Fibroblast of villous mesenchyme (primary cell): ENCODE measurements around the gene AKR1C1. TPM values are rescaled to one million over a fixed set of nuclear protein-coding genes. Genes with fewer than 3 reads are reported as not detected.
"Not testable (repeated sequence)": the region's sequence is repeated elsewhere in the genome, so short reads cannot be mapped to it uniquely, and the experiment has no call there.

Source experiments
- DNase-seq: peaks from one replicate; pipeline ENCODE4 v3.0.0-alpha.2; 2010; ENCODE audit warnings: low read depth
- H3K4me3 ChIP-seq: 2 replicates; pipeline ENCODE4 v1.5.1; 2011; ENCODE audit warnings: low read depth, mild to moderate bottlenecking, low read length
- total RNA-seq: library from RNA; depleted of rRNA; stranded (reverse); fragments of >200 nt; gene quantifications from 2 replicates; pipeline ENCODE4 v1.2.3, GENCODE V29; 2012
- TF ChIP-seq, protein P1 (sequence below): IDR thresholded peaks from 2 replicates; pipeline ENCODE4 v1.5.1; 2012; ENCODE audit warnings: low read depth, mild to moderate bottlenecking, low read length; ENCODE audit not compliant: insufficient read depth

The AKR1C1 gene
- total RNA-seq, 1 donor = 6.0 TPM

GRCh38 chr10:5010043-5010442, 46.8 kb downstream of the AKR1C1 start:
- DNase-seq, H3K4me3 ChIP-seq: not testable (repeated sequence)

DNA sequence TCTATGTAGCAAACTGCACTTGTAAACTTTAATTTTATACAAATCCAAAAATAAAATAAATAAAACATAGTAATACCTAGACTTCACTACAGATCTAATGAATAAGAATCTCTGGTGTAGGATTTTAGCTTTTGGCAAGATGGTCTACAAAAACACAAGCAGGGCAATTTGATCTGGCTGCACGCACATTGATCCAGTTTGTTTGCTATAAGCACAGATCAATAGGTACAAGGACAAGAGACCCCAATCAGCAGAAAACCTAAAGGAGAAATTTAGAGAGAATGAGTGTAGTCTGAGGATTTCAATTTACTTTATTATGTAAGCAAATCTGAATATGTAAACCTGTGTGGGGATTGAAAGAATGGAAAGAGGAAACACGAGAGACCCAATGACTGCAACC, 48.2 kb downstream of the AKR1C1 start:
- not testable (repeated sequence) for H3K4me3 ChIP-seq

DNA sequence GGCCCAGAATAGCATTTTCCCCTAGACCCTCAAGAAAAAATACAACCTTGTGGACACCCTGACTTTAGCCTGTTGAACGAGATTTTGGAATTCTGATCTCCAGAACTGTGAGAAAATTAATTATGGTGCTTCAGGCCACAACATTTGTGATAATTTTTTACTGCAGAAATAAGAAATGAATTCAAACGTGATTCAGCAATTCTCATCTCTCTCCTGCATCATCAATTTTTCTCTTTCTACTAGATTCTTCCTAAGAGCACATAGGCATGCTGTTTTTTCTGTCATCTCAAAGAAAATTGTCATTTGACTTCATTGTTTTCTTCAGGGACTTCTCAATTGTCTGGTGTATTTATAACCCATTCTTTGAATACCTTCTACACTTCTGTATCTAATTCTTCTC, 49.4 kb downstream of the AKR1C1 start:
- TF ChIP-seq, protein P1, sequence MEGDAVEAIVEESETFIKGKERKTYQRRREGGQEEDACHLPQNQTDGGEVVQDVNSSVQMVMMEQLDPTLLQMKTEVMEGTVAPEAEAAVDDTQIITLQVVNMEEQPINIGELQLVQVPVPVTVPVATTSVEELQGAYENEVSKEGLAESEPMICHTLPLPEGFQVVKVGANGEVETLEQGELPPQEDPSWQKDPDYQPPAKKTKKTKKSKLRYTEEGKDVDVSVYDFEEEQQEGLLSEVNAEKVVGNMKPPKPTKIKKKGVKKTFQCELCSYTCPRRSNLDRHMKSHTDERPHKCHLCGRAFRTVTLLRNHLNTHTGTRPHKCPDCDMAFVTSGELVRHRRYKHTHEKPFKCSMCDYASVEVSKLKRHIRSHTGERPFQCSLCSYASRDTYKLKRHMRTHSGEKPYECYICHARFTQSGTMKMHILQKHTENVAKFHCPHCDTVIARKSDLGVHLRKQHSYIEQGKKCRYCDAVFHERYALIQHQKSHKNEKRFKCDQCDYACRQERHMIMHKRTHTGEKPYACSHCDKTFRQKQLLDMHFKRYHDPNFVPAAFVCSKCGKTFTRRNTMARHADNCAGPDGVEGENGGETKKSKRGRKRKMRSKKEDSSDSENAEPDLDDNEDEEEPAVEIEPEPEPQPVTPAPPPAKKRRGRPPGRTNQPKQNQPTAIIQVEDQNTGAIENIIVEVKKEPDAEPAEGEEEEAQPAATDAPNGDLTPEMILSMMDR = no peak
- DNase-seq = no peak
- H3K4me3 ChIP-seq = no peak overlapping the region

More for the DNA sequence above, 48.2 kb downstream of the AKR1C1 start:
- not testable (repeated sequence) for DNase-seq

- TF ChIP-seq, protein P1 = no peak
- no peak overlapping the region for H3K4me3 ChIP-seq
- no peak for DNase-seq
These were observed 50.2 kb downstream of the AKR1C1 start for GRCh38 chr10:5013385-5013784.

GRCh38 chr10:5014200-5014910, 51.1 kb downstream of the AKR1C1 start:
- not testable (repeated sequence) for DNase-seq

GRCh38 chr10:5014936-5015335, 51.7 kb downstream of the AKR1C1 start:
- no peak overlapping the region for H3K4me3 ChIP-seq
- no peak for DNase-seq
- TF ChIP-seq, protein P1 = peak; percentile 21

More at GRCh38 chr10:5014200-5014910, 51.1 kb downstream of the AKR1C1 start:
- H3K4me3 ChIP-seq = not testable (repeated sequence)

DNA sequence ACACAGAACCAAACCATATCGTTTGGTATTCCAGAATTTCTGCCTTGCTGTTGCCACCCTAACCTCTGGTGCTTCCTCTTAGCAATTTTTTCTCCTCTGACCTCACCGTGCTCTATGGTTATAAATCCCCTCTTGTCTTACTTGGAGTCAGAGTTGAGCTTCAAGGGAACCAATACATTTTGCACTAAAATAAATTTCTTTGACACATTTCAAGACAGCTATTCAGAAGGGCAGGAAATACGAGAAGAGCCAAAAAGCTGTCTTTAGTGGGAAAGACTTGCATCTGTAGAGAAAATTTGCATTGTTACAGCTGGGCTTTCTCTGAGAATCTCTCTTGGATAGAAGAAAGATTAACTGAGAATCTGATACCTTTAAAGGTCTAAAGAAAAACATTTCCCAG, 54.9 kb downstream of the AKR1C1 start:
- no peak overlapping the region for H3K4me3 ChIP-seq
- DNase-seq = no peak
- TF ChIP-seq, protein P1 = no peak

DNA sequence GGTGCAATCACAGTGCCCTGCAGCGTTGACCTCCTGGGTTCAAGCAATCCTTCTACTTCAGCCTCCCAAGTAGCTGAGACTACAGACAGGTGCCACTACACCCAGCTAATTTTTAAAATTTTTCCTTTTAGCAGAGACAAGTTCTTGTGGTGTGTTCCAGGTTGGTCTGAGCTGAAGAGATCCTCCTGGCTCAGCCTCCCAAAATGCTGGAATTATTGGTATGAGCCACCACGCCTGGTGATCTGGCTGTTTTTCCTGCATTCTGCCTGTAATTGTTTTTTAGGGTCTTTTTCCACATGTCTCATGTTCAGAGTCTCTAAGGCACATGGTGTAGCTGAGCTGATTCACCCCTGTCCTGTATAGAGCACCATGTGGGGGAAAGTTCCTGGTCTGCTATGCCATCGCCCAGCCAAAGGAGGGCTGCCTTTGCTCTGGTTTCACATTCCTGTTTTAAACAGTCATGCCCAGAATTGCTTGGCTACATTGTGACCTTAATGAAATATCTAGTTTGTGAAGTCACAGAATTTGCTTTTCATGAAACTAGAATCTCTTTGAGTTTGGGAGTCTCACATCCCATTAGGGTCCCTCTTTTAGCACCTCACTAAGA, 55.6 kb downstream of the AKR1C1 start:
- not testable (repeated sequence) for H3K4me3 ChIP-seq
- TF ChIP-seq, protein P1 = peak; percentile 14
- peak; percentile 24 for DNase-seq

- not testable (repeated sequence) for DNase-seq, H3K4me3 ChIP-seq
These were observed 56.8 kb downstream of the AKR1C1 start for GRCh38 chr10:5019770-5020612.

DNA sequence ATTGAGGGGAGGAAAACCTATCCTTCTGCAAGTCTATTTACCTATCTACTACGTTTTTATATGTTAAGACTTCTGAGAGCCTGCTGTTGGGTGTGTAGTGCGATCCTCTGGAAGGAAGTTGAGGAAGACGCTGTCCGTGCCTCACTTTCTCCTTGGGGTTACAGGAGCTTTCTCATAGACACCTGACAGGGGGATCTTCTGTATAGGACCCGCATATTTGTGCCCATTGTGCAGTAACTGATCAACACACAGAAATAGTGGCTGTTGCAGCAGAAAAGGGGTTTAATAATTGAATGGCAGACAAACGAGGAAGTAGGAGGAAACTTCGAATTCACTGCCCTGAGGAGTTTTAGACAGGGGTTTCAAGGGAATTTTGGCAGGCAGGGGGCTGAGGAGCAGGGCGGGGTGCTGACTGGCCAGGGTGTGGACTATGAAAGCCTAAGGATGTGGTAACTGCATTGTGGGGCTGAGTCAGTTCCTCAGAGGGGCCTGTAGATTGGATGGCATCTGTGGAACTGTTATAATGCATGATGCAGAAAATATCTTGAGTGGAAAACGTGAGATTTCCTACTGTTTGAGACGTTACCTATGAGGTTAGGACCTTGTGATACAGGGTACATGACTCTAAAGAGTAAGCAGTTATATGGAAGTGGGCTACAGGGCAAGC, 58.5 kb downstream of the AKR1C1 start:
- not testable (repeated sequence) for H3K4me3 ChIP-seq, DNase-seq
